Bronchial epithelial cell (primary cell): ENCODE data around the gene MDFI. TPM values are rescaled to one million over a fixed set of nuclear protein-coding genes. Genes with fewer than 3 reads are reported as not detected.

Experiments used
- DNase-seq: peaks from one replicate; pipeline ENCODE4 v3.0.0-alpha.2; 2010; ENCODE audit warnings: low read depth
- FAIRE-seq: peaks from 2 replicates; lab custom pipeline; 2011; peaks lifted over from hg19 to GRCh38; lab: Jason Lieb, UNC
- H3K27me3 ChIP-seq: 2 replicates; pipeline ENCODE4 v1.5.1; 2011; ENCODE audit warnings: low read length; ENCODE audit not compliant: control insufficient read depth, insufficient read depth
- H3K36me3 ChIP-seq: 2 replicates; pipeline ENCODE4 v1.5.1; 2011; ENCODE audit warnings: low read length; ENCODE audit not compliant: control insufficient read depth, insufficient read depth
- H3K4me3 ChIP-seq: 2 replicates; pipeline ENCODE4 v1.5.1; 2011; ENCODE audit warnings: mild to moderate bottlenecking, low read depth, low read length, control low read depth
- CTCF ChIP-seq: IDR thresholded peaks from 2 replicates; pipeline ENCODE4 v1.5.1; 2011; ENCODE audit warnings: mild to moderate bottlenecking, moderate library complexity, low read length, control low read depth, inconsistent platforms; ENCODE audit not compliant: insufficient read depth, severe bottlenecking
- total RNA-seq: library from RNA; depleted of rRNA; stranded (reverse); fragments of >200 nt; gene quantifications from 2 replicates; pipeline ENCODE4 v1.2.1, GENCODE V29; 2014

MDFI gene
- total RNA-seq, 1 donor from 2014 or later = 57.1 TPM

- DNase-seq (no peak), FAIRE-seq (no peak)
- Histone ChIP-seq H3K4me3 (no peak overlapping the region), H3K27me3 (no peaks in the 10 kb centered on the region), H3K36me3 (no peaks in the 10 kb centered on the region)
- TF ChIP-seq CTCF = no peak
Observed at GRCh38 chr6:41630946-41631345, 7.3 kb upstream of the MDFI start.

- no peak for TF ChIP-seq CTCF
- no peak overlapping the region for H3K4me3 ChIP-seq
- FAIRE-seq (no peak), DNase-seq (no peak)
- no peaks in the 10 kb centered on the region for H3K36me3 ChIP-seq
- H3K27me3 ChIP-seq = no peaks in the 10 kb centered on the region
Observed at GRCh38 chr6:41633056-41633634, 5.1 kb upstream of the MDFI start.

- H3K27me3 ChIP-seq = no peaks in the 10 kb centered on the region
- FAIRE-seq (no peak), DNase-seq (no peak)
- TF ChIP-seq CTCF = no peak
- H3K4me3 ChIP-seq = no peak overlapping the region
- no peaks in the 10 kb centered on the region for H3K36me3 ChIP-seq
Observed at GRCh38 chr6:41634657-41635056, 3.6 kb upstream of the MDFI start.

- DNase-seq (no peak), FAIRE-seq (no peak)
- peaks cover 1% of the 10 kb centered on the region for H3K36me3 ChIP-seq
- TF ChIP-seq CTCF = no peak
- H3K4me3 ChIP-seq = no peak overlapping the region
- no peaks in the 10 kb centered on the region for H3K27me3 ChIP-seq
Observed at GRCh38 chr6:41635365-41635764, 2.9 kb upstream of the MDFI start.

- TF ChIP-seq CTCF = no peak
- FAIRE-seq (no peak), DNase-seq (peak; percentile 78)
- Histone ChIP-seq H3K36me3 (peaks cover 1% of the 10 kb centered on the region), H3K27me3 (no peaks in the 10 kb centered on the region), H3K4me3 (peak overlapping the region; percentile 72)
Observed at GRCh38 chr6:41636833-41637193, 1.5 kb upstream of the MDFI start.

GRCh38 chr6:41637194-41638001 is 870 bp upstream of the MDFI start:
- FAIRE-seq (no peak), DNase-seq (no peak)
- Histone ChIP-seq H3K4me3 (peak overlapping the region; percentile 72), H3K36me3 (peaks cover 1% of the 10 kb centered on the region), H3K27me3 (no peaks in the 10 kb centered on the region)
- no peak for TF ChIP-seq CTCF
